HG03457 (cell line): Measurements from ENCODE around the gene DNTT.

Source experiments
- ATAC-seq: cut with Tn5 transposase; IDR thresholded peaks from one replicate; pipeline ENCODE4 v1.9.1; 2021; ENCODE audit warnings: moderate number of reproducible peaks; ENCODE audit not compliant: unreplicated experiment

DNTT gene

GRCh38 chr10:96374985-96375830, 71.0 kb downstream of the DNTT start:
- ATAC-seq = peak; percentile 52

DNA sequence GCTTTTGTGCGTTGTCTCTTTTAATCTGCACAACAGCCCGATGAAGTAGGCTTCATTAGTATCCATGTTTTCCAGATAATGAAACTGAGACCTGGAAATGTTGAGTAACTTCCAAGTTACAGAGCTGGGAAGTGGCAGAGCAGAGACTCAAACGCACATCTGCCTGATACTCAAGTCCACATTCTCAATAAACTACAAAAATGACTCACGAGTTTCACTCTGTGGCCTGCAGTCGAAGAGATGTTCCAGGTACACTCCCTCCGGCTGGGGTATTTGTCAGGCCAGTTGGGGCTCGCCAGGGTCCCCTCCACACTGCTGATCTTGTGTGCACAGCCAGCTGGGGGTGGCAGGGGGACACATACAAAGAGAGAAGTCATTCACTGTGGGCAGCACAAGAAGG, 72.2 kb downstream of the DNTT start:
- no peak for ATAC-seq

DNA sequence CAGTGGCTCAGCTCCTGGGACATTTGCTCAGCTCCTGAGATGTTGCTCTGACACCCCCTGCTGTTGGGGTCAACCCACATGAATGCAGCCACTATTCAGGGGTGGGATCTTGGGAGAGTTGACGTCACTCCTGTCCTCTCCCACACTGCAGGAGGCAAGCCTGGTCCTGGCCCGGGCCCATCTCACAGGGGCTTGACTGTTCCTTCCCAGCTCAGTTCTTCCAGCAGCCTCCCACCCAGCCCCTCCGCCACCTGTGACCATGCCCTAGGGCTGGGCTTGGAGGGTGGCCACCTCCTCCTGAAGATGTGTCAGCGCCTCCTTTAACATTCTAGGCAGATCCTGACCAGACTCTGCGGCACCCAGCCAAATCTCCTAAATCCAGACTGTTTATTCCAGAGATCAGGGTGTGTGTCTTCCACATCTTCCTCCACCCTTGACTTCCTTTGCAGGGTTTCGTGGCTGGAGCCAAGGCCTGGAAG, 73.6 kb downstream of the DNTT start:
- ATAC-seq = no peak

DNA sequence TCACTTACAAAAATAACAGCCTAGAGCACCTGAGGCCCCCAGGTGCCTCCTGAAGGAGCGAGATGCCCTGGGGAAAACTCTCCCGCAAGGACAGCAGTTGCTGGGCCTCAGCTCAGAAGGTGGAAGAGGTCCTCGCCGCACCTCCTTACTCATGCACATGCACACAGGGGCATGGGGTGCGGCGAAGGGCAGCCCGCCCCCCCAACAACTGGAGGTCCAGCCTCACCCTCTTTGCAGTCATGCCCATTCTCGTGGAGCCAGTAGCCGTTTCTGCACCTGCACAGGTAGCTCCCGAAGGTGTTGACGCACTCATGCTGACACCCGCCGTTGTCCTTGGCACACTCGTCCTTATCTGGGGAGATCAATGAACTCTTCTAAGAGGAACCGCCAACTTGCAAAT, 74.5 kb downstream of the DNTT start:
- ATAC-seq = no peak

- ATAC-seq = no peak
Observed at GRCh38 chr10:96379758-96380157, 75.5 kb downstream of the DNTT start.

- ATAC-seq = no peak
Observed at GRCh38 chr10:96380821-96381220, 76.6 kb downstream of the DNTT start.

GRCh38 chr10:96384506-96384905, 80.3 kb downstream of the DNTT start:
- ATAC-seq = no peak

- ATAC-seq = no peak
Observed at GRCh38 chr10:96387161-96387560, 82.9 kb downstream of the DNTT start.

GRCh38 chr10:96387601-96388000, 83.4 kb downstream of the DNTT start:
- no peak for ATAC-seq
